ENCODE results near the gene TNS3. TPM values are rescaled to one million over a fixed set of nuclear protein-coding genes. Genes with fewer than 3 reads are reported as not detected.

TNS3 gene
- polyA plus RNA-seq, 3 donors: 5.2 to 30.3 (median 7.9) TPM

DNA sequence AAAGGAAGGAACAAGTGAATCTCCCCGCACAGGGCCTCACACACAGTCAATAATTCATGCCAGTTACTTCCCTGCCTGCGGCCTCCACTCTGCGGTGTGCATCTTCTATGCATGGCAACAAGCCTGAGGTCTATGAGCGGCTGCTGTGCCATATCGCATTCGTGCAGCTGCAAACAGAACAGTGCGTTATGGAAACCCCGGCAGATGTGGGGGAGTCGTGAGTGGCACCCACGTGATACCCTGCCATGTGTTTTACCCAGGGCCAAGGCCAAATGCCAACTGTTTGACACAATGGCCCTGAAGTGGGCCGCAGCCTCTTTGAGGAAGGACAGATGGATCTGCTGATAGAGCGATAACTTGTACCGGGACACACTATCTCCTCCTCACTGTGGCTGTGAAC is 13.4 kb downstream of the TNS3 start:
- WGBS (ENCODE audit: insufficient coverage): 7% methylated on average over 12 of the region's 13 CpGs
- H3K4me3 Mint-ChIP-seq: peak overlapping the region in 1 of 2 donors; percentile 49
- H3K9me3 ChIP-seq (replicated peaks in 1 of 2; ENCODE audit: control insufficient read depth in 1 of 2, insufficient read depth in 1 of 2, low read length in 2 of 2): no peaks in the 10 kb centered on the region
- H3K27me3 Mint-ChIP-seq (ENCODE audit: low read depth in 3 of 3): peaks cover 0 to 2% (median 0%) of the 10 kb centered on the region in 3 donors
- H3K79me2 ChIP-seq (ENCODE audit: insufficient read depth, low read length): peaks cover 99% of the 10 kb centered on the region
- peak overlapping the region; percentile 1 for H3K4me2 ChIP-seq (replicated peaks; ENCODE audit: extremely low read depth, low read length, poor library complexity, severe bottlenecking)
- H3K9me3 Mint-ChIP-seq: peaks cover 0 to 3% (median 0%) of the 10 kb centered on the region in 7 donors
- H2AFZ ChIP-seq (ENCODE audit: insufficient read depth, low read depth, low read length, poor library complexity, severe bottlenecking): no peak overlapping the region
- TF ChIP-seq, protein P1, sequence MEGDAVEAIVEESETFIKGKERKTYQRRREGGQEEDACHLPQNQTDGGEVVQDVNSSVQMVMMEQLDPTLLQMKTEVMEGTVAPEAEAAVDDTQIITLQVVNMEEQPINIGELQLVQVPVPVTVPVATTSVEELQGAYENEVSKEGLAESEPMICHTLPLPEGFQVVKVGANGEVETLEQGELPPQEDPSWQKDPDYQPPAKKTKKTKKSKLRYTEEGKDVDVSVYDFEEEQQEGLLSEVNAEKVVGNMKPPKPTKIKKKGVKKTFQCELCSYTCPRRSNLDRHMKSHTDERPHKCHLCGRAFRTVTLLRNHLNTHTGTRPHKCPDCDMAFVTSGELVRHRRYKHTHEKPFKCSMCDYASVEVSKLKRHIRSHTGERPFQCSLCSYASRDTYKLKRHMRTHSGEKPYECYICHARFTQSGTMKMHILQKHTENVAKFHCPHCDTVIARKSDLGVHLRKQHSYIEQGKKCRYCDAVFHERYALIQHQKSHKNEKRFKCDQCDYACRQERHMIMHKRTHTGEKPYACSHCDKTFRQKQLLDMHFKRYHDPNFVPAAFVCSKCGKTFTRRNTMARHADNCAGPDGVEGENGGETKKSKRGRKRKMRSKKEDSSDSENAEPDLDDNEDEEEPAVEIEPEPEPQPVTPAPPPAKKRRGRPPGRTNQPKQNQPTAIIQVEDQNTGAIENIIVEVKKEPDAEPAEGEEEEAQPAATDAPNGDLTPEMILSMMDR (IDR thresholded peaks at IDR 0.05): no peak
- peak overlapping the region in 5 of 7 donors; percentile 28 to 86 (median 67) for H3K27ac Mint-ChIP-seq
- H3K27ac ChIP-seq (ENCODE audit: low read depth in 1 of 2, low read length in 2 of 2): peak overlapping the region in 1 of 2 donors; percentile 42
- H3K4me1 Mint-ChIP-seq: peaks cover 56% of the 10 kb centered on the region
- H3K27me3 ChIP-seq (ENCODE audit: control insufficient read depth in 2 of 2, insufficient read depth in 2 of 2, low read length in 2 of 2): no peaks in the 10 kb centered on the region
- peak in 1 of 3 donors; percentile 60 for DNase-seq
- H3K4me3 ChIP-seq (replicated peaks in 1 of 3; ENCODE audit: low read depth in 2 of 3, low read length in 3 of 3): no peak overlapping the region
- intact Hi-C loops (cut with micrococcal nuclease): no loop called here
- H3K36me3 Mint-ChIP-seq: peaks cover 25 to 50% of the 10 kb centered on the region in 2 donors
- peaks cover 0 to 16% of the 10 kb centered on the region in 2 donors for H3K36me3 ChIP-seq (replicated peaks in 1 of 2; ENCODE audit: control insufficient read depth in 1 of 2, insufficient read depth in 2 of 2, low read length in 2 of 2)
- peaks cover 41% of the 10 kb centered on the region for H4K20me1 ChIP-seq (ENCODE audit: insufficient read depth, low read length)
- no peak overlapping the region for H3K9ac ChIP-seq (ENCODE audit: insufficient read depth, low read length, poor library complexity, severe bottlenecking)
- peaks cover 52% of the 10 kb centered on the region in 2 donors for H3K4me1 ChIP-seq (ENCODE audit: control insufficient read depth in 1 of 2, insufficient read depth in 2 of 2, low read length in 2 of 2)

DNA sequence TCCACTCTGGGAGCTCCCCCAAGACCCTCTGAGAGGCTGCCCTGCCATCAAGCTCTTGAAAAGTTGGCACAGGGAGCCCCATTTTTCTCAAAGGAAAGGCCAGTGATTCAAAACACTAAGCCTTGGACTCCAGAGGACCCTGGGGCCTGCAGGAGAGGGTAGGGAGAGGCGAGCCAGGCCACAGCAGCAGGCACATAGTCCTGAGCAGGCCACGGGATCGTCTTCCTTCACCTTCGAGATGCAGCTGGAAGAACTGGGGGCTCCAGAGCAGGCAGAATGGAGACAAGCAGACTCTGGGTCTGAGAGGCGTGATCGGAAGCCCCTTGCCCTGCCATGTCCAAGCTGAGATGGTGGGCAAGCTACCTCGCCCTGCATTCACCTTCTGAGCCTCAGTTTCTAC is 13.9 kb downstream of the TNS3 start:
- H3K27ac Mint-ChIP-seq: peak overlapping the region; percentile 11 to 86 (median 64)
- no peak overlapping the region for H3K4me3 Mint-ChIP-seq
- H4K20me1 ChIP-seq (ENCODE audit: insufficient read depth, low read length): peaks cover 46% of the 10 kb centered on the region
- no peaks in the 10 kb centered on the region for H3K9me3 ChIP-seq (replicated peaks in 1 of 2; ENCODE audit: control insufficient read depth in 1 of 2, insufficient read depth in 1 of 2, low read length in 2 of 2)
- TF ChIP-seq, protein P1 (IDR thresholded peaks at IDR 0.05): no peak
- peaks cover 47 to 48% of the 10 kb centered on the region in 2 donors for H3K4me1 ChIP-seq (ENCODE audit: control insufficient read depth in 1 of 2, insufficient read depth in 2 of 2, low read length in 2 of 2)
- intact Hi-C loops (cut with micrococcal nuclease): no loop called here
- no peak for DNase-seq
- no peaks in the 10 kb centered on the region for H3K27me3 ChIP-seq (ENCODE audit: control insufficient read depth in 2 of 2, insufficient read depth in 2 of 2, low read length in 2 of 2)
- no peak overlapping the region for H3K4me3 ChIP-seq (replicated peaks in 1 of 3; ENCODE audit: low read depth in 2 of 3, low read length in 3 of 3)
- H3K79me2 ChIP-seq (ENCODE audit: insufficient read depth, low read length): peaks cover 99% of the 10 kb centered on the region
- peaks cover 0 to 2% (median 0%) of the 10 kb centered on the region in 3 donors for H3K27me3 Mint-ChIP-seq (ENCODE audit: low read depth in 3 of 3)
- peaks cover 0 to 21% of the 10 kb centered on the region in 2 donors for H3K36me3 ChIP-seq (replicated peaks in 1 of 2; ENCODE audit: control insufficient read depth in 1 of 2, insufficient read depth in 2 of 2, low read length in 2 of 2)
- H3K4me1 Mint-ChIP-seq: peaks cover 53% of the 10 kb centered on the region
- H2AFZ ChIP-seq (ENCODE audit: insufficient read depth, low read depth, low read length, poor library complexity, severe bottlenecking): no peak overlapping the region
- H3K9ac ChIP-seq (ENCODE audit: insufficient read depth, low read length, poor library complexity, severe bottlenecking): no peak overlapping the region
- peaks cover 29 to 50% of the 10 kb centered on the region in 2 donors for H3K36me3 Mint-ChIP-seq
- H3K27ac ChIP-seq (ENCODE audit: low read depth in 1 of 2, low read length in 2 of 2): peak overlapping the region in 1 of 2 donors; percentile 42
- H3K9me3 Mint-ChIP-seq: no peaks in the 10 kb centered on the region
- 73% methylated on average over 7 of the region's 7 CpGs for WGBS (ENCODE audit: insufficient coverage)
- no peak overlapping the region for H3K4me2 ChIP-seq (replicated peaks; ENCODE audit: extremely low read depth, low read length, poor library complexity, severe bottlenecking)

All from CD14-positive monocyte (primary cell).